ENCODE measurements around the gene SPSB1. TPM values are rescaled to one million over a fixed set of nuclear protein-coding genes. Genes with fewer than 3 reads are reported as not detected.
A peak's percentile ranks its signal among the peaks of the same experiment; 100 is the strongest.

SPSB1 gene
- polyA plus RNA-seq, 6 donors from 2014 or later = 0.61 to 2.2 (median 1.2) TPM; not detected in 1

DNA sequence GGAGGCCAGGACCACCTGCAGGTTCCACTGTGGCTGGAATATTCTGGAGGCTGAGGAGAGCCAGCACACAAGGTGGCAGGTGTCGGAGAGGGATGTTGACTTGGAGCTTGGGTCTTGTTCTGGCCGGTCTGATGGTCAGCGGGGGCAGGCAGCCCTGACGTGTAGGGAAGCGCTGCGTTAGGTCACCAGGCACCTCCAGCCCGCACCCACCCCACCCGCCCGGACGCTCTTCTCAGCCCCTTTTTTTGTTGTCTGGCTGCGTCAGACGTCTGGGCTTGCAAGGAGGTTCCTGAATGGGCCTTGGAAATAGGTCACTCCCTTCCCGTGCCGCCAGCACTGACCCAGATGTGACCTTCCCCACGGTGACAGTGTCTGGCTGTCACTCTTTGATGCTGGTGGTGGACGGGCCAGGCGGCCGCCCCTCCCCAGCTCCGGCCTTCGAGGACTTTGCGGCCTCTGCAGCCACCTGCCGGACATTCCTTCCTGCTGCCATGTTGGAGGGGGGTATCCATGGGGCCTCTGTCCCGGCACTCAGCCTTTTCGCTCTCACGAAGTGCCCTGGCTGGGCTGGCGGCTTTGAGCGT, 30.1 kb downstream of the SPSB1 start:
- no peaks in the 10 kb centered on the region for H3K27me3 Mint-ChIP-seq
- H3K4me1 Mint-ChIP-seq = peaks cover 12 to 36% (median 15%) of the 10 kb centered on the region in 3 donors
- H3K36me3 Mint-ChIP-seq = no peaks in the 10 kb centered on the region
- DNase-seq (no peak), ATAC-seq (ENCODE audit: low read depth in 2 of 2) (no peak)
- H3K27ac Mint-ChIP-seq = no peak overlapping the region
- H3K4me3 Mint-ChIP-seq = peak overlapping the region in 1 of 8 donors; percentile 56
- no peaks in the 10 kb centered on the region for H3K9me3 Mint-ChIP-seq

DNA sequence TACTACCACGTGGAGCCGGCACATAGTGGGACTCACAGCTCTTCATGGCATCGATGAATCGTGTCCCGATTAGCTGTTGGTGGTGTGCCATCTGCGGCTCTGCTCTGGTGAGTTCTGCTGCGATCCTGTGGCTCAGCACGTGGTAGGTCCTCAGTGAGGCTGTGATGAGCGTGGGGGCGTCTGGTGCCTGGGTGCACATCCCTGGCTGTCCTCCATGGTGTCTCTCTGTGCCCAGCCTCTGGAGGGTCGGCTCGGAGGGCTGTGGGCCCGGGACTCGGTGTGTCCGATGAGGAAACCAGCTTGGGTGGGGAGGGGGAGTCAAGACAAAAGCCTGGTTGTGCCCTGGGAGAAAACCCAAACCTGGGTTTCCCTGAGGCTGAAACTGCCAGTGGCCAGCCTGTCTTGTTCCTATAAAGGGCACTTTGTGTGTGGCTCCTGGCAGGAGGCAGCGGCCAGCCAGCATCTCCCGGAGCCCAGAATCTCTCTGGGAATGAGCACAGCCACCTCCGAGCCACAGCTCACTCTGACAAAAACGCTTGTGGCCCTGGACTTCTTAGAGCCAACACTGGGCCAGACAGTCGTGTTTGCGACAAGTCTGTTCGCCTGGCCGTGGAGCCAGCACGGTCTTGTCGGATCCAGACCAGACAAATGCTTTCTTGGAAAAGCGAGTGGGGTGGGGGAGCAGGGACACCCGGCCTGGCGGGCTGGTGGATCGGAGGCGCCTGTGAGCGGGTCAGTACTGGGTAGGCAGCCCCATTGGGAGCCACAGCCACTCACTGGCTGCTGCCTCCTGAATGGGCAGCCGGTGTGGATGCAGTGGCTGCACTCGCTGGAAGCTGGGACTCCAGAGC, 31.8 kb downstream of the SPSB1 start:
- peak overlapping the region in 1 of 6 donors; percentile 39 for H3K27ac Mint-ChIP-seq
- no peaks in the 10 kb centered on the region for H3K9me3 Mint-ChIP-seq
- peaks cover 10 to 25% (median 14%) of the 10 kb centered on the region in 3 donors for H3K4me1 Mint-ChIP-seq

DNA sequence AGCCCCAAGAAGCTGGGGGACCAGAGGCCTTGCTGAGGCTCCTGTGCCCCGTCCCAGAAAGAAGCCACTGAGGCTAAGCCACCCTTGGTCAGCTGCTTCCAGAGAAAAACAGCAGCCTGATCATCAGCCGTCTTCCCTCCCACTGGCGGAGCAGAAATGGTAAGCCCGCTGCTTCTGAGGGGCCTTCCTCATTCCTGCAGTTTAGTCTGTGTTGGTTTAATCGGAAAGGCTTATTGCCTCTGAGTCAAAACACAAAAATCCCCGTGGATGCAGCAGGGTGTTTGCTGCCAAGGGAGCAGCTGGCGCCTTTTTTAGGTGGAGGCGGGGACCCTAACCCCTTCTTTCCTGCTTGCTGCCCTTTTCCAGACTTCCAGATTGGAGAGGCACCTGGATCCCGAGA, 33.9 kb downstream of the SPSB1 start:
- H3K36me3 Mint-ChIP-seq = no peaks in the 10 kb centered on the region
- H3K4me3 Mint-ChIP-seq = no peak overlapping the region
- ATAC-seq (ENCODE audit: low read depth in 2 of 2) (no peak), DNase-seq (no peak)
- H3K9me3 Mint-ChIP-seq = no peaks in the 10 kb centered on the region
- peaks cover 0 to 17% (median 4%) of the 10 kb centered on the region in 3 donors for H3K4me1 Mint-ChIP-seq
- H3K27ac Mint-ChIP-seq = no peak overlapping the region
- no peaks in the 10 kb centered on the region for H3K27me3 Mint-ChIP-seq

More for the DNA sequence above, 31.8 kb downstream of the SPSB1 start:
- DNase-seq (no peak), ATAC-seq (ENCODE audit: low read depth in 2 of 2) (no peak)
- H3K4me3 Mint-ChIP-seq = peak overlapping the region in 1 of 8 donors; percentile 9
- no peaks in the 10 kb centered on the region for H3K27me3 Mint-ChIP-seq
- no peaks in the 10 kb centered on the region for H3K36me3 Mint-ChIP-seq

DNA sequence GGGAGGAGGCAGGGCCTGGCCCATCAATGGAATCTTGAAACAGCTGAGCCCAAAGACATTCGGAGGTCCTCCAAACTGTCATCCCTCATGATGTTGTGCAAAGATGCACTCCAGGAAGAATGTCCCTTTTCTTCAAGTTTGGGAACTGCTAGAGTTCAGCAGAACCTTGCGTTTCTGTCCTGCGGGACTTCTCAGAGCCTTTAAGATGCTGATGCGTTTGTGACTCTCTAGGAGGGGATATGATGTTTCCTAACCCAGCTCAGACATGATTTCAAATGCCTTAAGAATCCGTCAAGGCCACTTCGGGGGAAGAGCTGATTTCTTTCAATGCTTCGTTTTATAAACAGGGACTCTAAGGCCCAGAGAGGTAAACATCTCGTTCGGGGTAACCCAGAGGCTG, 35.5 kb downstream of the SPSB1 start:
- ATAC-seq (ENCODE audit: low read depth in 2 of 2) (no peak), DNase-seq (no peak)
- no peaks in the 10 kb centered on the region for H3K9me3 Mint-ChIP-seq
- H3K4me3 Mint-ChIP-seq = no peak overlapping the region
- H3K27me3 Mint-ChIP-seq = no peaks in the 10 kb centered on the region
- H3K36me3 Mint-ChIP-seq = no peaks in the 10 kb centered on the region
- H3K4me1 Mint-ChIP-seq = peaks cover 9 to 28% (median 14%) of the 10 kb centered on the region in 3 donors
- no peak overlapping the region for H3K27ac Mint-ChIP-seq

DNA sequence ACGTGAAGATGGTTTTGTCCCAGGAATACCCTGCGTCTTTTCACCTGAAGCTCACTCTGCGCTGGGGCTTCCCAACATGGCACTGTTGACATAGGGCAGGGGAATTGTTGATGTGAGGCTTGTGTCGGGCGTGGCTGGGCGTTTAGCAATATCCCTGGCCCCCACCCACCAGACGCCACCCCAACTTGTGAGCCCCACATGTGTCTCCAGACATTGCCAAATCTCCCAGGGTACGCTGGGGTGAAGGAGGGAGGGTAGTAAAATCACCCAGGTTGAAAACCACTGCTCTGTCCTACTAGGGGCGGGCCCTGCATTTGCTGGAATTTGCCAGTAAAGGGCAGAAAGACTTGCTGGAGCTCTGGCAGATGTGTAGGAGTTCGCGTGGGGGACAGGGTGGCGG, 36.0 kb downstream of the SPSB1 start:
- no peak overlapping the region for H3K4me3 Mint-ChIP-seq
- ATAC-seq (ENCODE audit: low read depth in 2 of 2) (no peak), DNase-seq (no peak)
- H3K27me3 Mint-ChIP-seq = no peaks in the 10 kb centered on the region
- H3K4me1 Mint-ChIP-seq = peaks cover 9 to 34% (median 15%) of the 10 kb centered on the region in 3 donors
- H3K27ac Mint-ChIP-seq = no peak overlapping the region
- no peaks in the 10 kb centered on the region for H3K9me3 Mint-ChIP-seq
- no peaks in the 10 kb centered on the region for H3K36me3 Mint-ChIP-seq

DNA sequence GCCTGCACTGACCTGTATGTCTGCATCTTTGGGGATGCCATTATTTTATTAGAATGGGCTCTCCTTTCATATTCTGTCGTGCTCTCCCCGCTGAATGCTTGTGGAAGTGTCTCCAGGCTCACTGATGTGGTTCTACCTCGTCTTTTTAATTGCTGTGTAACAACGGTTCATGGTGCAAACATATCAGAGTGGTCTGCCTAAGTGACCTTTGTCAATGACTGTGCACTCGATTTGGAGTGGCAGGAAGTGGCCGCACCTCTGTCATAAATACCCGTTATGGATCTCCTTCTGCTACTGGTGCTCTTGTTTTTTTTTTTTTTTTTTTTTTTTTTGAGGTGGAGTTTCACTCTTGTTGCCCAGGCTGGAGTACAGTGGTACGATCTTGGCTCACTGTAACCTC, 38.3 kb downstream of the SPSB1 start:
- H3K27ac Mint-ChIP-seq = peak overlapping the region in 1 of 6 donors; percentile 6
- peaks cover 15 to 31% (median 15%) of the 10 kb centered on the region in 3 donors for H3K4me1 Mint-ChIP-seq
- H3K36me3 Mint-ChIP-seq = no peaks in the 10 kb centered on the region
- no peaks in the 10 kb centered on the region for H3K27me3 Mint-ChIP-seq
- no peak for DNase-seq
- H3K4me3 Mint-ChIP-seq = no peak overlapping the region
- H3K9me3 Mint-ChIP-seq = no peaks in the 10 kb centered on the region
- no peak for ATAC-seq (ENCODE audit: low read depth in 2 of 2)

DNA sequence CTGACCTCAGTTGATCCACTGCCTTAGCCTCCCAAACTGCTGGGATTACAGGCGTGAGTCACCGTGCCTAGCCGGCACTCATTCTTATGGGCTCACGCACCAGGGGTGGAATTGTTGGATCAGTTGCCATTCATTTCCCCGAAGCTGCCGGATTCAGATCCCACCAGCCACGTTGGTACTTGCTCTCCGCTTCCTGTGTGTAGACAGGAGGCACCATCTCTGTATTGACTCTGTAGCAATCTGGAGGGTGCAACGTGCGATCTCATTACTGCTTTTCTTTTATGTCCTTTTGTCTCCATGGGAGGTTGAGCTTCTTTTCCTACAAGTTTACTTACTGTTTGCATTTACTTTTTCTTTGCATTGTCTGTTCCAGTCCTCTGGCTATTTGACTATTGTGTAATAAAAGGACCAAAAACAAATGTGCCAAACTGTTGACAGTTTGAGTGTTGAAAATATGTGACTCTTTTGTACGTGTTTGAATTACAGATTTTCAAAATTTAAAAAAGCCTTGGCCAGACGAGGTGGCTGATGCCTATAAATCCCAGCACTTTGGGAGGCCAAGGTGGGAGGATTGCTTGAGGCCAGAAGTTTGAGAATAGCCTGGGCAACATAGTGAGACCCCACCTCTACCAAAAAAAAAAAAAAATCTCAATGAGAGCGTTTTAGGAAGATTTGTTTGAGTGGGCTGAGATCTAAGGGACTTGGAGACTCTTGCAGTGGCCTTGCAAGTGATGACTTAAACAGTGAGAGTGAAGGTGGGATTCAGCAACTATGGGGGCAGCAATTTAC, 39.1 kb downstream of the SPSB1 start:
- no peak for DNase-seq
- H3K4me3 Mint-ChIP-seq = peak overlapping the region in 2 of 8 donors; percentile 1 to 40
- no peaks in the 10 kb centered on the region for H3K9me3 Mint-ChIP-seq
- no peak for ATAC-seq (ENCODE audit: low read depth in 2 of 2)
- no peaks in the 10 kb centered on the region for H3K27me3 Mint-ChIP-seq
- H3K4me1 Mint-ChIP-seq = peaks cover 15 to 30% (median 15%) of the 10 kb centered on the region in 3 donors
- peak overlapping the region in 4 of 6 donors; percentile 4 to 81 (median 55) for H3K27ac Mint-ChIP-seq
- H3K36me3 Mint-ChIP-seq = no peaks in the 10 kb centered on the region

DNA sequence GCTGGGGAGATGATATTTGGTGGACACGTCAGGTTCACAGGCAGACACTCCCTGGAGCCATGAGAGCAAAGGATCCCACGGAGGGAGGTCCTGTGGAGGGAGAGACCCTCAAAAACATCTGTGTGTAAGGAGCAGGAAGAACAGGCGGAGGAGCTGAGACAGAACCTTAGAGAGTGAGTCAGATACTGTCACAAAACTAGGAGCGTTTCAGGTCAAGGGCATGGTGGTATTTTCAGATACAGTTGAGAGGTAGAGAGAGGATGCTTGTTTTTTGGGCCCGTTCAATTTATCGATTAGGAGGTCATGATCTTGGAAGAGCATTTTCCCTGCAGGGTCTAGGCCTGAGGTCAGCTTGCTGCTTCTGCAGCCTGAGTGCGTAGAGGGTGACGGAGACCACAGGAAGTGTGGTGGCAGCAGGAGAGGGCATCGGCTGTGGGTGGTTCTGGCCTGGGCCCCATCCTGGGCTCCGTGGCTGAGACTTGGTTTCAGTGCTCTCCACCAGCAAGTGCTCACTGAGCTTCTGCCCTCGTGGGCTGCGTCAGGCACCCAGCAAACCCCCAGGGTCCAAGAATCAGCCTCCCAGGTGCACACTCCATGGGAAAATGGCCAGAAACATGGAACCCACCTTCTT, 39.9 kb downstream of the SPSB1 start:
- Mint-ChIP-seq H3K36me3 (no peaks in the 10 kb centered on the region), H3K27me3 (no peaks in the 10 kb centered on the region), H3K4me3 (peak overlapping the region in 4 of 8 donors; percentile 4 to 74 (median 23)), H3K4me1 (peaks cover 15 to 25% (median 15%) of the 10 kb centered on the region in 3 donors), H3K9me3 (no peaks in the 10 kb centered on the region), H3K27ac (peak overlapping the region in 3 of 6 donors; percentile 4 to 62 (median 53))
- ATAC-seq (ENCODE audit: low read depth in 2 of 2) (no peak), DNase-seq (no peak)

DNA sequence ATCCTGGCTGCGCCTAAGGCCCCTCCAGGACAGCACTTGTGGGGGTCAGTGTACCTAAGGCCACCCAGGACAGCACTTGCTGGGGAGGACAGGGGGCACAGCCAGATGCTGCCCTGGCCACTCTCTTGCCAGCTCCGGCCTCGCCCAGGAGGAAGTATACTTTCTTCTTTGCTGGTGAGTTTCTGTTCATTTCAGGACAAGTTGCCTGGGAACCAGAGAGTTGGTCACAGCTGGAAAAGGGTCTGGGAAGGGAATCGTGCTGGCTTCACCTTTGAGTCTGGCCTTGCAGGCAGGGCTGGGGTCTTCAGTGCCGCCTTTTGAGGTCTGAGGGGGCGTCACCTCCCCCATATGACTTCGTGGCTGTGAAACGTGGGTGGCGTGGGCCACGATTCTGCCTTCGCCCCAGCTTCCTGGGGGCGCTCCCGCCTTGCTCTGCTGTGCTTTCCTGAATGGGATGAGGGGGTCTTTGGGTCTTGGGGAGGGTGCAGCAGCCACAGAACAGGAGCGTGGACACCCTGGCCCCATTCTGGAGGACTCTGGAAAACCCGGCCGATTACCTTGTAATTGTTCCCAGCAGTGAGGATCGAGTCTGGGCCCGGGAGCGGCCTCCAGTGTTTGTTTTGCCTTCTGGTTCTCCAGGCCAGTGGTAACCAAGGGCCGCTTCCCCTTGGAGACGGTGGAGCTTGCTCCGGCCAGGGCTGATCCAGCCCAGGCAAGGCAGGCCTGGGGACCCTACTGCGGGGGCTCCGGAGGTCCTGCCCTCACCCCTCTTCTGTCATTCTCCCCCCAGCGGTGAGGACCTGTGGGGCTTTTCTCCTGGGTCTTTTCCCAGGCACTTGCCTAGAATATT, 45.9 kb downstream of the SPSB1 start:
- Mint-ChIP-seq H3K9me3 (peaks cover 0 to 6% (median 3%) of the 10 kb centered on the region in 7 donors), H3K27me3 (no peaks in the 10 kb centered on the region), H3K4me3 (no peak overlapping the region), H3K4me1 (peaks cover 0 to 9% (median 6%) of the 10 kb centered on the region in 3 donors), H3K36me3 (peaks cover 0 to 4% of the 10 kb centered on the region in 2 donors), H3K27ac (peak overlapping the region in 2 of 6 donors; percentile 33 to 39)
- ATAC-seq (ENCODE audit: low read depth in 2 of 2) = no peak
- no peak for DNase-seq

DNA sequence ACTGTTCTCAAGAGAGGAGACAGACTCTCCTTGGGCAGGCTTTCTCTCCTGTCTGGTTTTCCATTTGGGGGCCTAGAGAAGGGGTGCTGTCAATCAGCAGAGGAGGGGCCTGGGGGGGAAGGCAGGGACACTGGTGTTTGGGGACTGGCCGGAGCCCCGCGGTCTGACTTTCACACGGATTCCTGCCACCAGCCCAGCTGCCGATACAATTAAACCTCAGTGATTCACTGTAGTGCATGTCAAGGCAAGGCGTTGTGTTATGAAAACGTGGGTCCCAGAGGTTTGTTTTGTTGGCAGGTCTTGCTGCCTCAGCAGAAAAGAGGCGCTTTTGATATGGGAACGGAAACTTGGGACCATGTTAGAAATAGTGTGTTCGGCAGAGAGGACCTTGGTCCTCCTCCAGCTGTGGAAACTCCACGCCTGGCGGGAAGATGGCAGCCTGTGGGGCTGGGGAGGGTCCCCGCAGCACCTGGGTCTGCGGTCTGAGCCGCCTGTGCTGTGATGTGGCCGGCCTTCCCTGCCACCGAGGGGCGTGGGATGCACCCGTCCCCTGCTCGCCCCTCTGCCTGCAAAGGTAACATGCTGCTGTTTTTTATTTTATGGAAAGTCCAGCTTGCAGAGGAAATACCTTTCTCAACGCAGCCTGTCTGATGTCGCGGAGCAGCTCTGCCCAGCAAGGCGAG, 47.6 kb downstream of the SPSB1 start:
- DNase-seq = no peak
- no peak overlapping the region for H3K27ac Mint-ChIP-seq
- no peak overlapping the region for H3K4me3 Mint-ChIP-seq
- H3K36me3 Mint-ChIP-seq = peaks cover 0 to 4% of the 10 kb centered on the region in 2 donors
- no peak for ATAC-seq (ENCODE audit: low read depth in 2 of 2)
- peaks cover 0 to 6% (median 3%) of the 10 kb centered on the region in 7 donors for H3K9me3 Mint-ChIP-seq
- no peaks in the 10 kb centered on the region for H3K27me3 Mint-ChIP-seq
- peaks cover 0 to 5% (median 5%) of the 10 kb centered on the region in 3 donors for H3K4me1 Mint-ChIP-seq

DNA sequence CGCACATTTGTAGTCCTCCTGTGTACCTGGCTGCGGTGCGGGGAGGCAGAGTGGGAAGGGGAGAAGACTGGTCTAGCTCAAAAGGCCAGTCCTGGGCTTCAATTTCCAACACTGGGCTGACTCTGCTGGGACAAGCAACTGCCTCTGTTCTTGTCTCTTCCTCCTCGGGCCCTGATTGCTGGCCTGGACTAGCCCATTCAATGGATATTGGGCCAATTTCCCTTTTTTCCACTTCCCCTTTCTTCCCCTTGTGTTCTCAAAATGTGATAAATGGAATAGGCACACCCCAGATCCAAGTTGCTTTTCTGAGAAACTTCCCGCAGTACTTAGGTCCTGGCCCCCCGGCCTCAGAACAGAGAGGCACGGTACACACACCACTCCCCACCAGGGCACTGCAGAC, 48.2 kb downstream of the SPSB1 start:
- Mint-ChIP-seq H3K27ac (peak overlapping the region in 2 of 6 donors; percentile 56 to 61), H3K4me1 (peaks cover 2 to 11% (median 4%) of the 10 kb centered on the region in 3 donors), H3K9me3 (peaks cover 0 to 6% (median 3%) of the 10 kb centered on the region in 7 donors), H3K27me3 (no peaks in the 10 kb centered on the region), H3K36me3 (peaks cover 0 to 4% of the 10 kb centered on the region in 2 donors), H3K4me3 (no peak overlapping the region)
- no peak for ATAC-seq (ENCODE audit: low read depth in 2 of 2)
- DNase-seq = no peak
